NCI-H2107 treated with DMSO at 0.1 percent for 48 hours (cell line): ENCODE measurements around the gene MAP2.
"Not testable (repeated sequence)": the region's sequence is repeated elsewhere in the genome, so short reads cannot be mapped to it uniquely, and the experiment has no call there.

Experiments used
- DNase-seq: peaks from one replicate; lab custom pipeline; 2025; ENCODE audit not compliant: unreplicated experiment; lab: John Stamatoyannopoulos, UW

Gene MAP2

GRCh38 chr2:209584472-209584871, 160.6 kb downstream of the MAP2 start:
- no peak for DNase-seq

- no peak for DNase-seq
Measured at GRCh38 chr2:209584915-209585314, 161.1 kb downstream of the MAP2 start.

GRCh38 chr2:209591021-209591420, 167.2 kb downstream of the MAP2 start:
- no peak for DNase-seq

DNA sequence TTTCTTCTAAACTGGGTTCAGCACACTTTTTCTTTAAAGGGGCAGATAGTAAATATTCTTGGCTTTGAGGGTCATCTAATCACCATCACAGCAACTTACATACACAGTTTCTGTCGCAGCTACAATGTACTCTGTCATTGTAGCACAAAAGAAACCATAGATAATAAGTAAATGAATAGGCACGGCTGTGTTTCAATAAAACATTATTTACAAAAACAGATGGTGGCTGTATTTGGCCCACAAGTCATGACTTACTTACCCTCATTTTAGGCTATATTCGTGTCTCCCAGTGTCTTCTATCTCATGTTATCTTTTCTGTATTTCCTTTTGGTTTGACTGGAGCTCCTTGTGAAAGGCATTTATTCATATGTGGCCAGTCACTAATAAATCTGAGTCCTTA, 168.3 kb downstream of the MAP2 start:
- DNase-seq = no peak

DNA sequence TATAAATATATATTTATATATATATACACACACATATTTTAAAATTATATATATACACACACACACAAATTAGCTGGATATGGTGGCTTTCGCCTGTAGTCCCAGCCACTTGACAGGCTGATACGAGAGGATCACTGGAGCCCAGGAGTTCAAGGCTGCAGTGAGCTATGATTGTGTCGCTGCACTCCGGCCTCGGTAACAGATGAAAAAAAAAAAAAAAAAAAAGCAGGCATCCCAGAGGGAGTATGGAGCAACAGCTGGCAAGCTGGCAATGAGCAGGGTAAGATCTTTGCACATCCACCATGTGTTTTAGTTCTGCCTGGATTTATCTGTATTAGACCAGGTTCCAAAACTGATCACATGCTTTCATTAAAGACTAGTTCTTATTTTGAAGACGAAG, 170.1 kb downstream of the MAP2 start:
- DNase-seq = no peak

DNA sequence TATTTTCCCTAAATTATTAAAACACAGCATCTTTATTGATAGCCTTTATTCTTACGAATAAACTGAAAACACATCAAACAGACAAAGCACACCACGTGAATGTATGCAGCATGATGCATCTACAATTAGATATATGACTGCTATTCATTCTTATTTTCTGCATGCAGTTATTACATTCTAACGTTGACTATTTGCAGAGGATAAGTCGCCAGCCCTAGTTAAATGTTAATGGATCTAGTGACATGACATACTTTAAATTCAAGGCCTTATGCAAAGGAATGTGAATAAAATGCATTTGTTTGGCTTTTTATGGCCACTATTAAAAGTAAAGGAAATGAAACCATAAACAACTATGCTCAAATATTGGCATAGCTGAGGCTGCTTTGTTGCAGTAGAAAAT, 172.4 kb downstream of the MAP2 start:
- DNase-seq = no peak

DNA sequence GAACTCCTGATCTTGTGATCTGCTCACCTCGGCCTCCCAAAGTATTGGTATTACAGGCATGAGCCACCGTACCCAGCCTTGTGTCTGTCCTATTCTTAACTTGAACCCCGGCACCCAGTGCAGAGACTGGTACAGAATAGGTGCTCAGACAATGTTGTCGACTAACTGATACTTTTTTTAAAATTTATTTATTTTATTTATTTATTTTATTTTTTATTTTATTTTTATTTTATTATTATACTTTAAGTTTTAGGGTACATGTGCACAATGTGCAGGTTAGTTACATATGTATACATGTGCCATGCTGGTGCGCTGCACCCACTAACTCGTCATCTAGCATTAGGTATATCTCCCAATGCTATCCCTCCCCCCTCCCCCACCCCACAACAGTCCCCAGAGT, 174.4 kb downstream of the MAP2 start:
- not testable (repeated sequence) for DNase-seq

DNA sequence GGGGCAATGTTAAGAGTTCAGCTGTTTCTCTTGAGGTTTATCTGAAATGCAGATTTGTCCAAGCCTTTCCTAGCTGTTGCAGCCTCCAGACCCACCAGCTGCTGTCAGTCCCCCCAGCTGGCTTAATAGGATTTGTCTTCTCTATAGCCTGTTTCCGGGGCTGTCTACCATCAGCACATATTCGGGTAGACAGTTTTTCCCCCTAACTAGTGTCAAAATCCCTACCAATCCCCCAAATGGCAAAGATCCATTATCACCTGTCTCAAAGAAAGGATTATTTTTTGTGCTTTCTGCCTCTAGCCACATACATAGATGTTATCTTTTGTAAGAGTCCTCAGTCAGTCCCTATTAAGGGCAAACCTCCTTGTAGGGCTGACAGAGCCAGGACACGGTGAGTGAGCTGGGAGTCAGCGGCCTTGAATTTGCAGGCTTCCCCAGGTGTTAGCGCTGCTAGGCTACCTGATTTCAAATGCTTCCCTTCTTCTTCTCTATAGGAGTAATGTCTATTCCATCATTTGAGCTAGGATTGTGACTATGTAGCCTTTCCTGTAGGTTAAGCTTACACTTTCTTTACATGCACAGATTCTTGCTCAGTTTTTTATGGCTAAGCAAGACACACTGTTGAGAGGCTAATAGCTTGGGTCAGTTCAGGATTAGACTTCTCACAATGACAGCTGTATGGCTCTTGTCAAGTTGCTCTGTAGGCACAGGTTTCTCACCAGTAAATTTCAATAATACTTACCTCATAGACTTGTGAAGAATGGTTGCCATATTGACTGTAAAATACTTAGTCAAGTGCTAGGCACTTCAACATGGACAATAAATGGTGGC, 176.7 kb downstream of the MAP2 start:
- no peak for DNase-seq

GRCh38 chr2:209601497-209601896, 177.7 kb downstream of the MAP2 start:
- no peak for DNase-seq

GRCh38 chr2:209602259-209602658, 178.4 kb downstream of the MAP2 start:
- DNase-seq = no peak

DNA sequence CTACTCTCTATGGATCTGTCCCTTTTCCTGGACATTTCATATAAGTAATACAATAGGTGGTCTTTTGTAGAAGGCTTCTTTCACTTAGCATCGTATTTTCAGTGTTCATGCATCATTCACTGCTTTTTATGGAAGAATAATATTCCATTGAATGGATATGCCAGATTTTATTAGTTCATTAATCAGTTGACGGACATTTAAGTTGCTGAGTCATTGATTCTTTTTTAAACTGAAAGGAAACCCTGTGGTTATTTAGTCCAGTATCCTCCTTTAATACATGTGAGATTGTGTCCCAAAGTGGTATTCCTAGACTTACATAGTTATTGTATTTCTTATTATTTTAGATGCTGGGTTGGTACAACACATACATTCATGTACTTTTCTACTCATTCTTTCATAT, 185.7 kb downstream of the MAP2 start:
- DNase-seq = no peak

DNA sequence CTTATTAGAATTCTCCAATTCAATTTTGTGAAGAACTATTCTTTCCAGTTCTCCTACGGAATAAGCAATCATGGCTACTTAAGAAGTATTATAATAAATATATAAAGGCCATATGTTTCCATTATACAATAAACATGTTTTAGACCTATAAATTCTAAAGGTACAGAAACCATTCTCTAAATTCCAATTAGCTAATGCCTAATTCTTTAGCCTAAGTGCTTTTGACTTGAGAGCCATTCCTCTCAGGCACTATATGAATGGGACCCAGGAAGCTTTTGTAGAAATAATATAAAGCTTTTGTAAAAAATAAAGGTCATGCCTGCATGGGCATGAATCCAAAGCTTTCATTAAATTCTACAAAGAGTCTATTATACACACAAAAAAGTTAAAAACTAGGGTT, 186.8 kb downstream of the MAP2 start:
- DNase-seq = no peak

DNA sequence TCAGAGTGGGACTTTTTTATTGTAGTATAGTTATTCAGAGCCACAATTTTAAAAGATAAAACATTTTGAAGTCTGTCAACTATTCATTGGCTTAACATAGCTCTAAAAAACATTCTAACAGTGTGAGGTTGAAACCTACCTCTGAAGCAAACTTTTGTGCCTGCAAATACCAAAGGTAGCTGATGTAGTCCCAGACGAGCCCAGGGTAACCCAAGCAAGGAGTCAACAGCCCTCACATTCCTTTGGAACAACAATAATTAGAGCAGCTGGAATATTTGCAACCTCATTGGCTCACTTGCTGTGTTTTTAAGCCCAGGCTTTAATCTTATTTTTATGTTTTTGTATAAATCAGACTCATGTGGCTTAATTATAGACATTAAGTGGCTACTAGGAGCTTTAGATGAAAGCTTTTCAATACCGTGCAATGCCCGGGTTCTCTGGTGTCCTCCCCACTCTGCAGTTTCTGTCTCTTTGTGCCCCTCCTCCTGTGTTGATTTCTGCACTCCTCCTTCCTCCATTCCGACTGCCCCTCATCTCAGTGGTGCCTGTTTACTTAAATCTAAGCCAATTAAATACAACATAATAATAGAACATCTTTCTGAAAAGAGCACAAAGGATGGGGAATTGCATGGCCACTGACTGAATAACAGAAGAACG, 189.9 kb downstream of the MAP2 start:
- DNase-seq = no peak

DNA sequence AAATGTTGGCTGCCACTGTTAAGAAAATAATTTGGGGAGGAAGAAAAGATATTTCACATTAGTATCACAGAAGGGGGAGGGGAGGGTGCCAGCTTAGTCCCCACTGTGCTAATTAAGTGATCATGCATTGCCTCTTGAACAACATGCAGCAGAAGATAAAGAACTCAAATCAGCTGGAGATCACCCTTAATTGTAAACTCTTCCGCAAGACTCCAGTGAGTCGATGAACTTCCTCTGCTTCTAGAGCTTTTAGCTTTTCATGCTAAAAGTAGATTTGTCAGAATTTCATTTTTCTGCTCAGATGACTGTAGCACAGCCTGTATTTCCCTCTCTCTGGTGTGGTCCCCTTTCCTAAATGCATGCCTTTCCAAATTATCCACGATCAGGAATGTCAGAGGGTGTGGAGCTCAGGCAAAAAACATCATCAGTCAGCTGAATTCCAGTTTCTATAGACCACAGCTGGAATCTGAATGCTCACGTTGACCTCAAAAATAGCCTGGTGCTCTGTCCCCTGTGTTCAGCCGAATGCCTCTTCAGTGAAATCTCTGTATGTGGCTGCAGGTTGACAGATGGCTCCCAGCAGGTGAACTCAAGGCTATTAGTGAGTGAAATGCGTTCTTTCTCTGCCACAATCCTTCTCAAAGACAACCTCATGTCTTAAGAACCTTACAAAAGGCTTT, 191.0 kb downstream of the MAP2 start:
- DNase-seq = no peak

- no peak for DNase-seq
Measured at GRCh38 chr2:209619782-209620181, 195.9 kb downstream of the MAP2 start.

DNA sequence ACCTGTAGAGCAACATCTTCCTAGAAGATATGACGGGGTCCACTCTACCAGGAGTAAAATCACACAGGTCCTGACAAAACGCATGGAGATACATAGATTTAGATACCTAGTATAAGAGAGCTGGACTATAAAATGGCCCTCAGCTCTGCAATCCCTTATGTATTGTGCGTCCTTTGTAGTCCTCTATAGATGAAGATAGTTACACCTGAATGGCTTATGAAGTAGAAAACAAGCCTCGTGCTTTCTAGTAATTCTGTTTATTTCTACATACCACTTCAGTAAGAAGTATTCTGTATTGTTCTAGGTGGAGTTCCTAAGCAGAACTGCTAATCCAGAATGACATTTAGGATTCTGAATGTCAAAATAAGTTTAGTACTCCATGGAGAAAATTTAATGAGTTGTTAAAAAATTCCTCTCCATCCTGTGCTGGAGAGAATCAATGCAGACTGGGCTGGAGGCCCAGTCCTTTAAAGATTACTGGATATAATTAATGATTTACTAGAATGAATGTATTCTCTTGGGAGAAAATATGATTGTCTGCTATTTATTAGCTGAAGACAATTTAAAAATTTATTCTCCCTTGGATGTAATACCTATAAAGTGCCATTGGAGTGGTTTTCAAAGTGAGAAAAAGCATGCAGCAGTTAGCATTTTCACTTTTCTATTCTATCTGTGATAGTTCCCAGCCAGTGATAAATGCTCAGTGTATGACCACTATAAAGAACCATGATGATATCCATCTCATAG, 200.5 kb downstream of the MAP2 start:
- DNase-seq = no peak

GRCh38 chr2:209629597-209629996, 205.8 kb downstream of the MAP2 start:
- peak; percentile 62 for DNase-seq

GRCh38 chr2:209633911-209634310, 210.1 kb downstream of the MAP2 start:
- DNase-seq = no peak

DNA sequence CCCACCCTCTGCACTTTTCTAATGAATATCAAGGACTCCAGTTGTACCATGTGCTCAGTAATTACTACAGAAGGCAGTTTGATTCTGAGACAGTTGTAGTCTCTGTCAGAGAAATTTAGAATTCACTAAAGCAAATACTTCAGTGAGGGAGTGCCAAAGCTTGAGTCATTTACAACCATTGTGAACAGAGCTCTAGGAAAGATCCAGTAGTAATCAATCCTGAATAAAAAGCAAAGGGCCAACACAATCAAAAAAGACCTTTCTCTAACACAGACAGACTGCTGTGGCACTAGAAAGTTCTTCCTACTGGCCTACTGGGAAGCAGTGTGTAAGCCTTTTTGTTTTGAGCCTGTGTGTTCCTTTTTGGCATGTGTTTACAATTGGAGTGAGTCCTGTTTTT, 212.2 kb downstream of the MAP2 start:
- DNase-seq = no peak

DNA sequence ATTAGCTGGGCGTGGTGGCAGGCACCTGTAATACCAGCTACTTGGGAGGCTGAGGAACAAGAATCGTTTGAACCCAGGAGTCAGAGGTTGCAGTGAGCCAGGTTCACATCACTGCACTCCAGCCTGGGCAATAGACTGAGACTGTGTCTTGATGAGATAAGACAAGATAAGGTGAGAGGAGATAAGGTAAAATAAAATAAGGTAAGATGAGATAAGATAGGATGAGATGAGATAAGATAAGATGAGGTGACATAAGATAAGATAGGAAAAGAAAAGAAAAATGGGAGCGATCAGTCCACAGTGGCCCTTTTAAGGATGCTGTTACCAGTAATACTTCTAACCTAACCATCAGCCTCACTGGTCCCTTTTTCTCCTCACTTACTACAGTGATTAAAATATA, 213.4 kb downstream of the MAP2 start:
- DNase-seq = no peak

- no peak for DNase-seq
Measured at GRCh38 chr2:209638346-209638745, 214.5 kb downstream of the MAP2 start.
